HEK293 (cell line): ENCODE data around the gene HCN4.

Experiments
- CTCF ChIA-PET: fragments of 350-600 bp; formaldehyde crosslinking; extraction: SDS; loops from one replicate; lab custom pipeline; 2021; ENCODE audit warnings: antibody characterized with exemption; lab: Yijun Ruan, JAX
- POLR2A ChIA-PET: fragments of 300-600 bp; formaldehyde crosslinking; extraction: SDS; loops from one replicate; lab custom pipeline; 2020; ENCODE audit warnings: antibody characterized with exemption, inconsistent platforms; lab: Yijun Ruan, JAX
- H3K27ac ChIP-seq: fragments of 200-500 bp; sonication (Bioruptor generic); 2 replicates; pipeline ENCODE4 v1.5.1; 2014; ENCODE audit warnings: low read depth, low read length, control low read depth, inconsistent platforms; ENCODE audit errors: extremely low read depth
- H3K36me3 ChIP-seq, 2 experiments: fragments of 200-500 bp in 1 of 2; sonication (Bioruptor generic) in 1 of 2; 1 replicate in 1 of 2; 2 replicates in 1 of 2; pipeline ENCODE4 v1.5.1; 2014 to 2017; ENCODE audit warnings: inconsistent platforms in 2 of 2, low read length in 2 of 2; ENCODE audit not compliant: control insufficient read depth in 2 of 2, insufficient read depth in 1 of 2
- H3K4me1 ChIP-seq: fragments of 200-500 bp; sonication (Bioruptor generic); 2 replicates; pipeline ENCODE4 v1.5.1; 2014; ENCODE audit warnings: mild to moderate bottlenecking, low read length, inconsistent platforms; ENCODE audit not compliant: control insufficient read depth, insufficient read depth
- H3K4me3 ChIP-seq: 2 replicates; pipeline ENCODE4 v1.5.1; 2011; ENCODE audit warnings: low read depth, mild to moderate bottlenecking, control low read depth, low read length, moderate library complexity
- H3K9me3 ChIP-seq: fragments of 200-500 bp; sonication (Bioruptor generic); 2 replicates; pipeline ENCODE4 v1.5.1; 2014; ENCODE audit warnings: low read depth, low read length, inconsistent platforms; ENCODE audit not compliant: control insufficient read depth, insufficient read depth
- EGR2 ChIP-seq: fragments of 450-650 bp; formaldehyde crosslinking; IDR thresholded peaks from 2 replicates; pipeline ENCODE4 v1.5.1; 2016; ENCODE audit warnings: low read depth, missing biosample characterization, missing genetic modification characterization
- GLIS1 ChIP-seq: fragments of 450-650 bp; formaldehyde crosslinking; IDR thresholded peaks from 2 replicates; pipeline ENCODE4 v1.5.1; 2016; ENCODE audit warnings: missing biosample characterization, missing genetic modification characterization
- GLIS2 ChIP-seq: fragments of 450-650 bp; formaldehyde crosslinking; IDR thresholded peaks from 2 replicates; pipeline ENCODE4 v1.5.1; 2016; ENCODE audit warnings: missing biosample characterization, missing genetic modification characterization
- KLF1 ChIP-seq: fragments of 450-650 bp; formaldehyde crosslinking; IDR thresholded peaks from 2 replicates; pipeline ENCODE4 v1.5.1; 2016; ENCODE audit warnings: missing biosample characterization, missing genetic modification characterization
- KLF16 ChIP-seq: fragments of 450-650 bp; formaldehyde crosslinking; IDR thresholded peaks from 2 replicates; pipeline ENCODE4 v1.5.1; 2017; ENCODE audit warnings: missing biosample characterization, missing genetic modification characterization
- OSR2 ChIP-seq: fragments of 450-650 bp; formaldehyde crosslinking; IDR thresholded peaks from 2 replicates; pipeline ENCODE4 v1.5.1; 2016; ENCODE audit warnings: missing biosample characterization, missing genetic modification characterization
- OVOL3 ChIP-seq: fragments of 450-650 bp; formaldehyde crosslinking; IDR thresholded peaks from 2 replicates; pipeline ENCODE4 v1.5.1; 2016; ENCODE audit warnings: missing biosample characterization, missing genetic modification characterization
- PRDM1 ChIP-seq: fragments of 450-650 bp; formaldehyde crosslinking; IDR thresholded peaks from 2 replicates; pipeline ENCODE4; 2016; ENCODE audit warnings: missing biosample characterization, missing genetic modification characterization
- SP3 ChIP-seq: fragments of 450-650 bp; formaldehyde crosslinking; IDR thresholded peaks from 2 replicates; pipeline ENCODE4 v1.5.1; 2016; ENCODE audit warnings: missing biosample characterization, missing genetic modification characterization
- ZBTB21 ChIP-seq: fragments of 450-650 bp; formaldehyde crosslinking; IDR thresholded peaks from 2 replicates; pipeline ENCODE4 v1.5.1; 2017; ENCODE audit warnings: missing biosample characterization, missing genetic modification characterization
- ZFHX2 ChIP-seq: fragments of 450-650 bp; formaldehyde crosslinking; conservative IDR thresholded peaks from 2 replicates; pipeline ENCODE4 v1.5.1; 2016; ENCODE audit warnings: missing biosample characterization, missing genetic modification characterization
- ZIC2 ChIP-seq: fragments of 450-650 bp; formaldehyde crosslinking; IDR thresholded peaks from 2 replicates; pipeline ENCODE4 v1.5.1; 2016; ENCODE audit warnings: missing biosample characterization, missing genetic modification characterization
- ZNF23 ChIP-seq: fragments of 450-650 bp; formaldehyde crosslinking; IDR thresholded peaks from 2 replicates; pipeline ENCODE4 v1.5.1; 2016; ENCODE audit warnings: missing biosample characterization, missing genetic modification characterization, borderline replicate concordance
- ZNF354C ChIP-seq: fragments of 450-650 bp; formaldehyde crosslinking; IDR thresholded peaks from 2 replicates; pipeline ENCODE4 v1.5.1; 2016; ENCODE audit warnings: missing biosample characterization, missing genetic modification characterization, low read depth, borderline replicate concordance
- ZNF596 ChIP-seq: fragments of 450-650 bp; IDR thresholded peaks from 2 replicates; pipeline ENCODE4 v1.5.0; 2018; ENCODE audit warnings: missing biosample characterization, mild to moderate bottlenecking, missing genetic modification characterization, moderate library complexity
- ZNF660 ChIP-seq: fragments of 450-650 bp; IDR thresholded peaks from 2 replicates; pipeline ENCODE4 v1.5.1; 2018; ENCODE audit warnings: missing biosample characterization, mild to moderate bottlenecking, missing genetic modification characterization
- ZNF670 ChIP-seq: fragments of 450-650 bp; formaldehyde crosslinking; IDR thresholded peaks from 2 replicates; pipeline ENCODE4 v1.5.1; 2016; ENCODE audit warnings: missing biosample characterization, missing genetic modification characterization, low read depth
- ZNF701 ChIP-seq: fragments of 450-650 bp; formaldehyde crosslinking; IDR thresholded peaks from 2 replicates; pipeline ENCODE4 v1.5.1; 2016; ENCODE audit warnings: missing biosample characterization, missing genetic modification characterization
- ZNF830 ChIP-seq: fragments of 450-650 bp; IDR thresholded peaks from 2 replicates; pipeline ENCODE4 v1.5.0; 2018; ENCODE audit warnings: missing biosample characterization, missing genetic modification characterization, low read depth, mild to moderate bottlenecking, moderate library complexity
- ZNF843 ChIP-seq: fragments of 450-650 bp; formaldehyde crosslinking; IDR thresholded peaks from 2 replicates; pipeline ENCODE4 v1.5.1; 2016; ENCODE audit warnings: missing biosample characterization, missing genetic modification characterization
- TF ChIP-seq, protein P1 (sequence below): fragments of 450-650 bp; formaldehyde crosslinking; IDR thresholded peaks from 2 replicates; pipeline ENCODE4 v1.5.1; 2017; ENCODE audit warnings: missing biosample characterization, missing genetic modification characterization
- TF ChIP-seq, protein P2 (sequence below): fragments of 450-650 bp; formaldehyde crosslinking; IDR thresholded peaks from 2 replicates; pipeline ENCODE4 v1.5.1; 2016; ENCODE audit warnings: missing biosample characterization, missing genetic modification characterization
- TF ChIP-seq, protein P3 (sequence below): fragments of 450-650 bp; formaldehyde crosslinking; IDR thresholded peaks from 2 replicates; pipeline ENCODE4 v1.5.1; 2016; ENCODE audit warnings: missing biosample characterization, missing genetic modification characterization, low read depth
- TF ChIP-seq, protein P4 (sequence below): fragments of 450-650 bp; formaldehyde crosslinking; IDR thresholded peaks from 2 replicates; pipeline ENCODE4 v1.5.1; 2016; ENCODE audit warnings: missing biosample characterization, missing genetic modification characterization

The HCN4 gene

DNA sequence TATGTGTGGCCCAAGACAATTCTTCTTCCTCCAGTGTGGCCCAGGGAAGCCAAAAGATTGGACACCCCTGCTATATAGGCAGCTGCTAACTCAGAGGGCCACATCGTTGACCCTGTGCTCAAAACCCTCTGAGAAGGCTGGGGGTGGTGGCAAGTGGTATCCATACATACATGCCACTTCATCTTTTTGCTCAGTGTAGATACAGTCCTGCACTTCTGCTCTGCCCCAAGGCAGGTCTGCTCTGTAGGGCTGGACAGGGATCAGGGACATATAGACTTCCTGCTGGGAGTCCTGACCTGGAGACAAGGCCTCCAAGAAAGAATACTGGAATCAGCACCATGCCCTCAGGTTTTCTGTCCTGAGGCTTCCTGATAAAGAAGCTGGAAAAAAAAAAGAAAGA is 4.5 kb upstream of the HCN4 start:
- CTCF ChIA-PET: interaction anchor here (0.6 to 0.7 kb wide), 2 partner anchors 68 to 244 kb away, joined by 3 to 5 read pairs; no protein-coding TSS in a partner anchor
- H3K36me3 ChIP-seq: no peaks in the 10 kb centered on the region
- no peaks in the 10 kb centered on the region for H3K9me3 ChIP-seq
- H3K4me3 ChIP-seq: no peak overlapping the region
- TF ChIP-seq, protein P1, sequence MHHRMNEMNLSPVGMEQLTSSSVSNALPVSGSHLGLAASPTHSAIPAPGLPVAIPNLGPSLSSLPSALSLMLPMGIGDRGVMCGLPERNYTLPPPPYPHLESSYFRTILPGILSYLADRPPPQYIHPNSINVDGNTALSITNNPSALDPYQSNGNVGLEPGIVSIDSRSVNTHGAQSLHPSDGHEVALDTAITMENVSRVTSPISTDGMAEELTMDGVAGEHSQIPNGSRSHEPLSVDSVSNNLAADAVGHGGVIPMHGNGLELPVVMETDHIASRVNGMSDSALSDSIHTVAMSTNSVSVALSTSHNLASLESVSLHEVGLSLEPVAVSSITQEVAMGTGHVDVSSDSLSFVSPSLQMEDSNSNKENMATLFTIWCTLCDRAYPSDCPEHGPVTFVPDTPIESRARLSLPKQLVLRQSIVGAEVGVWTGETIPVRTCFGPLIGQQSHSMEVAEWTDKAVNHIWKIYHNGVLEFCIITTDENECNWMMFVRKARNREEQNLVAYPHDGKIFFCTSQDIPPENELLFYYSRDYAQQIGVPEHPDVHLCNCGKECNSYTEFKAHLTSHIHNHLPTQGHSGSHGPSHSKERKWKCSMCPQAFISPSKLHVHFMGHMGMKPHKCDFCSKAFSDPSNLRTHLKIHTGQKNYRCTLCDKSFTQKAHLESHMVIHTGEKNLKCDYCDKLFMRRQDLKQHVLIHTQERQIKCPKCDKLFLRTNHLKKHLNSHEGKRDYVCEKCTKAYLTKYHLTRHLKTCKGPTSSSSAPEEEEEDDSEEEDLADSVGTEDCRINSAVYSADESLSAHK (tag by site-specific recombination): no peak
- 0 out of 2 replicates have a peak, but pooled peaks cover 2% of the 10 kb centered on the region for H3K4me1 ChIP-seq
- H3K27ac ChIP-seq: no peak overlapping the region
- POLR2A ChIA-PET: no interaction called here

DNA sequence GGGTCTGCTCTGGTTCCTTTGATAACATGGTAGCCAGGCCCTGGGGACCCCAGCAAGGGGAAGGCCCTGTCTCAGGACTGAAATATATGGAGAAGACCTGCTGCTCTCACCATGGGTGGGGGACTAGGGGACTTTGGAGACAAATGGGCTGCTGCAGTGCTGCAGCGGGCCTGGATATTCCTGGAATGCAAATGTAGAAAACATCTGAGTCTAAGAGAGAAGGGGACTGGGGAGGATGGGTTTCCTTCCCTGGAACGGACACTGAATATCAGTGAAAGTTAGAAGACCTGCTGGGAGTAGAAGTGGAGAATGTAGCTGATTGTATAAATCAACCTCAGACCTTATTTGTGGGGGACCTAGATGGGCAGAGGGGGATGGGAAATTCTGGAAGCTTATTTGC is 3.1 kb upstream of the HCN4 start:
- CTCF ChIA-PET: interaction anchor here (0.6 kb wide), 1 partner anchor 263 kb away, joined by 4 read pairs; no protein-coding TSS in a partner anchor
- no peaks in the 10 kb centered on the region for H3K9me3 ChIP-seq
- no peaks in the 10 kb centered on the region for H3K36me3 ChIP-seq
- H3K4me1 ChIP-seq: peaks cover 2% of the 10 kb centered on the region; the same call in 1 of the 2 replicates
- TF ChIP-seq OVOL3: no peak
- TF ChIP-seq, all 188 proteins: peak for 0
- no peak overlapping the region for H3K4me3 ChIP-seq
- POLR2A ChIA-PET: interaction anchor here (0.7 kb wide), 1 partner anchor 1472 kb away, joined by 5 read pairs; no protein-coding TSS in a partner anchor
- H3K27ac ChIP-seq: no peak overlapping the region

DNA sequence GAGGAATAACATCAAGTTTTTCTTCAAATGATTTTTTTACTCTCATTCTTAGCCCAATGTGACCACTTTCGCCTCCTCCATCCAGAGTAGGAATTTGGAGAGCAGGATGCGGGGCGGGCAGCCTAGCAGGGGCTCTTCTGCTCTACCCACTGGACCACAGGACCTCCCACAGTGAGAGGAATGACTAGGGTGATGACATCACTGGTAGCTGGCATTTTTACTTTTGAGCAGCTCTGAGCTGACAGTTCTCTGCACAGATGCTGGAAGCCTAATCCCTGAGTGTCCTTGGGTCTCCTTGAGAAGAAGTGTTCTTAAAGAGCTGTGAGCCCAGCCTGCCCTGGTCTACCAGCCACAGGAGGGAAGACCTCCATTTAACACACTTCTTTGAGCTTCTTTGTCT is 1.4 kb upstream of the HCN4 start:
- Histone ChIP-seq H3K4me3 (no peak overlapping the region), H3K36me3 (no peaks in the 10 kb centered on the region), H3K9me3 (no peaks in the 10 kb centered on the region), H3K4me1 (peaks cover 2% of the 10 kb centered on the region; the same call in 1 of the 2 replicates), H3K27ac (no peak overlapping the region)
- ChIA-PET CTCF (interaction anchor here (0.5 to 1.3 kb wide), 7 partner anchors 9 to 334 kb away, joined by 3 to 5 read pairs (median 3); no protein-coding TSS in a partner anchor), POLR2A (interaction anchor here (1.1 kb wide), 1 partner anchor 260 kb away, joined by 3 read pairs; no protein-coding TSS in a partner anchor)
- TF ChIP-seq, protein P2, sequence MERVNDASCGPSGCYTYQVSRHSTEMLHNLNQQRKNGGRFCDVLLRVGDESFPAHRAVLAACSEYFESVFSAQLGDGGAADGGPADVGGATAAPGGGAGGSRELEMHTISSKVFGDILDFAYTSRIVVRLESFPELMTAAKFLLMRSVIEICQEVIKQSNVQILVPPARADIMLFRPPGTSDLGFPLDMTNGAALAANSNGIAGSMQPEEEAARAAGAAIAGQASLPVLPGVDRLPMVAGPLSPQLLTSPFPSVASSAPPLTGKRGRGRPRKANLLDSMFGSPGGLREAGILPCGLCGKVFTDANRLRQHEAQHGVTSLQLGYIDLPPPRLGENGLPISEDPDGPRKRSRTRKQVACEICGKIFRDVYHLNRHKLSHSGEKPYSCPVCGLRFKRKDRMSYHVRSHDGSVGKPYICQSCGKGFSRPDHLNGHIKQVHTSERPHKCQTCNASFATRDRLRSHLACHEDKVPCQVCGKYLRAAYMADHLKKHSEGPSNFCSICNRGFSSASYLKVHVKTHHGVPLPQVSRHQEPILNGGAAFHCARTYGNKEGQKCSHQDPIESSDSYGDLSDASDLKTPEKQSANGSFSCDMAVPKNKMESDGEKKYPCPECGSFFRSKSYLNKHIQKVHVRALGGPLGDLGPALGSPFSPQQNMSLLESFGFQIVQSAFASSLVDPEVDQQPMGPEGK (tag by site-specific recombination): no peak
- TF ChIP-seq KLF1 (tag by site-specific recombination) (no peak), PRDM1 (0 out of 2 replicates have a peak, but pooled peaks have one; percentile 12), EGR2 (tag by site-specific recombination) (no peak), ZNF596 (tag by site-specific recombination) (no peak), ZIC2 (tag by site-specific recombination) (peak; percentile 75), ZNF670 (tag by site-specific recombination) (no peak), SP3 (tag by site-specific recombination) (no peak), ZNF843 (no peak), OSR2 (tag by site-specific recombination) (no peak; the same call in 1 of the 2 replicates), ZNF354C (no peak), ZNF830 (no peak), ZBTB21 (peak; percentile 52; the same call in 1 of the 2 replicates), ZNF701 (tag by site-specific recombination) (no peak), ZNF660 (tag by site-specific recombination) (peak; percentile 52; the same call in 1 of the 2 replicates), ZFHX2 (0 out of 2 replicates have a peak, but pooled peaks have one; percentile 29), ZNF23 (no peak), KLF16 (tag by site-specific recombination) (no peak), GLIS1 (tag by site-specific recombination) (peak; percentile 65), GLIS2 (peak; percentile 48)
- TF ChIP-seq, protein P3, sequence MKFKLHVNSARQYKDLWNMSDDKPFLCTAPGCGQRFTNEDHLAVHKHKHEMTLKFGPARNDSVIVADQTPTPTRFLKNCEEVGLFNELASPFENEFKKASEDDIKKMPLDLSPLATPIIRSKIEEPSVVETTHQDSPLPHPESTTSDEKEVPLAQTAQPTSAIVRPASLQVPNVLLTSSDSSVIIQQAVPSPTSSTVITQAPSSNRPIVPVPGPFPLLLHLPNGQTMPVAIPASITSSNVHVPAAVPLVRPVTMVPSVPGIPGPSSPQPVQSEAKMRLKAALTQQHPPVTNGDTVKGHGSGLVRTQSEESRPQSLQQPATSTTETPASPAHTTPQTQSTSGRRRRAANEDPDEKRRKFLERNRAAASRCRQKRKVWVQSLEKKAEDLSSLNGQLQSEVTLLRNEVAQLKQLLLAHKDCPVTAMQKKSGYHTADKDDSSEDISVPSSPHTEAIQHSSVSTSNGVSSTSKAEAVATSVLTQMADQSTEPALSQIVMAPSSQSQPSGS (tag by site-specific recombination): peak; percentile 75
- TF ChIP-seq, protein P4, sequence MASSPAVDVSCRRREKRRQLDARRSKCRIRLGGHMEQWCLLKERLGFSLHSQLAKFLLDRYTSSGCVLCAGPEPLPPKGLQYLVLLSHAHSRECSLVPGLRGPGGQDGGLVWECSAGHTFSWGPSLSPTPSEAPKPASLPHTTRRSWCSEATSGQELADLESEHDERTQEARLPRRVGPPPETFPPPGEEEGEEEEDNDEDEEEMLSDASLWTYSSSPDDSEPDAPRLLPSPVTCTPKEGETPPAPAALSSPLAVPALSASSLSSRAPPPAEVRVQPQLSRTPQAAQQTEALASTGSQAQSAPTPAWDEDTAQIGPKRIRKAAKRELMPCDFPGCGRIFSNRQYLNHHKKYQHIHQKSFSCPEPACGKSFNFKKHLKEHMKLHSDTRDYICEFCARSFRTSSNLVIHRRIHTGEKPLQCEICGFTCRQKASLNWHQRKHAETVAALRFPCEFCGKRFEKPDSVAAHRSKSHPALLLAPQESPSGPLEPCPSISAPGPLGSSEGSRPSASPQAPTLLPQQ (tag by site-specific recombination): peak; percentile 28; the same call in 1 of the 2 replicates
